ENCODE measurements around the gene KLHL5.

Gene KLHL5

DNA sequence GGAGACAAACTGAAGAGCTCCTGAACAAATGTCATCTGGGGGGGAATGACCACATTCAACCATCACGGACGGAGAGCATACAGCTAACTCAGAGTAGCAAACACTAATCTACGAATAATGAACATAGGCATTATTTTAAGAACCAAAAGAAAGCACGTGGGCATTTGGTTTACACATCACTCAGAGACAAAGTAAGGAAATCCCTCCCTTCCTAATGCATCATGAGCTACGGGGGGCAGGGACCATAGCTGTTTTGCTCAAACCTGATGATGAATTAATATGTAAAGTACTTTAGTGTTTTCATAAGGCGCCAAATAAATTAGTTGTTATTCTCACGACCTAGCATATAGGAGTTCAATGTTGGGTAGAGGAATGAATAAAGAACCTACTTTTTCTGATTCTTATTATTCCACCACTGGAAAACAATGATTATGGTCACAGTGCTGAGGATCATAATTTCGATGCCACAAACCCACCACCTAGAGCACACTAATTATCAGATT lies 18.1 kb upstream of the KLHL5 start:
- DNase-seq (ENCODE audit: low read depth, low spot score), result no peak

DNA sequence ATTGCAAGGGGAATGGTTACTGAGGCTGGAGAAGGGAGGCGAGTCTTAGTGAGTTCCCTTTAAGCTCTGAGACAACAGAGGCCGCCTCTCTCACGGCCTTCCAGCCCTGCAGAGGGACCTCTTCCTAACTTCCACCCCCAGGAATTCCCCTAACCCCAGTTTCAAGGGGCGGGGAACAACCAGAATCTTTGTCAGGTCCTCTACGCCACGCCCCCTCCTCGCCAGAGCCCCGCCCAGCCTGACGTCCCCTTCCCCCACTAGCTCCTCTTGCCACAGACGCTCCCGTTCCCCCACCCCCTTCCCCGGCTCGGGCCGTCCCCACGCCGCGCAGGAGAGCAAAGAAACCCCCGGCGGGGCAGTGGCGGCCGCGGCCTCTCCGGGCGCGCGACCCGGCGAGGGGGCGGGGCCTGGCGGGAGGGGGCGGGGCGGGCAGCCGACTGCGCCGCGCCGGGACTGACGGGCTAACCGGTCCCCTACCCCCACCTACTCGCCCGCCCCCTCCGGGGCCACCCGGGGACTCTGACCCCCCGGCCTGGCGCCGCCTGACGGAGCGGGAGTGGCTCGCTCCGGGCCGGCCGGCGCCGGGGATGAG lies 17.6 kb upstream of the KLHL5 start:
- DNase-seq (ENCODE audit: low read depth, low spot score), result peak; percentile 83

DNA sequence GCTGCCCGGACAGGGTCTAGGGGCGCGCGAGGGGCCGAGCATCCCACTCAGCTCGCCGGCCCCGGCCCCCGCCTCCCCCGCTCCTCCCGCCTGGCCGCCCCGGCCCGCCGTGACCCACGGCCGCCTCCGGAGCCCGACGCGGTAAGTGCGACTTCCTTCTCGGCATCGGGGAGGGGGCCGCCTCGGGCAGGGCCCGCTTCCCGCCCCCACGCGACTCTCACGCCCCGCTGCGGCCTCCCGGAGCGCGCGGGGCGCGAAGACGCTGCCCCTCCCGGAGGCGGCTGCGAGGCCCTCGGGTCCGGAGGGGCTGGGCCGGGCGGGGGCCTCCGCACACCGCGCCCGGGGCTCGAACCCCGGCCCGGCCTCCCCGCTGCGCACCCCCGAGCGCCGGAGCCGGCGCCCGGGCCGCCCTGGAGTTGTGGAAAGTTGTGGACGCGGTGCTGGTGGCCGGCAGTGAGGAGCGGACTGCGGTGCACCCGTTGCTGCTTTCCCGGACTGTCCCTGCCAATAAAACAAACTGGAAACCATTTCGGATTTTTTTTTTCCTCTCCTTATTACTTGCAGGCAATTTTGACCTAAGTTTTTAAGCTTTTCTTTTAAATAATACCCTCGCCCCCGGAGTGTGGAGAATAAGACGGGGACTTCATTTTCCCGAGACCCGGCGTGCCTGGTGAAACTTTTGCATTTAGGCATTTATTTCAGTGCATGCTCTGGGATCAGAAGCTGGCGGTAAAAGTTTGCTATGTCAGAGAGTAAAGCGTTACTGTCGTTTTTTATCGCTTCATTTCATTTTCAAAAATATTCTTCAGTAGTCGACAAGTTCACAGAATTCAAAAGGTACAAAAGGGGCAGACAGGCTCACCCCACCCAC lies 16.8 kb upstream of the KLHL5 start:
- no peak for DNase-seq (ENCODE audit: low read depth, low spot score)

DNA sequence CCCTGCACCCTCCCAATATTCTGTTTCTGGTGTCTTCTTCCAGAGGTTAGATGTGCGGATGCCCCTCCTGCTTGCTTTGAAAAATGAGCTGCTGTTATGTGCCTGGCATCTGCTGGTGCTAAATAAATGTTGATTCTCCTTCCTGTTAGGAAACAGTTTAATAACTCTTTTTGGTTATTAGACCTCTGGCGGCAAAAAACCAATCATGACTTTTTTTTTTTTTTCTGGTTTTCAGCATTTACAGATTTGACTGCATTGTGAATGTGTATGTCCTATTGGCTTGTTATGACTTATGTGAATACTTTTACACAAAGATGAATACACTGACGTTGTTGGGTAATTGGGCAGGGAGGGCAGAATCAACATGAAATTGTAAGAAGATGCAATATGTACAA lies 16.2 kb upstream of the KLHL5 start:
- DNase-seq (ENCODE audit: low read depth, low spot score), result no peak

DNA sequence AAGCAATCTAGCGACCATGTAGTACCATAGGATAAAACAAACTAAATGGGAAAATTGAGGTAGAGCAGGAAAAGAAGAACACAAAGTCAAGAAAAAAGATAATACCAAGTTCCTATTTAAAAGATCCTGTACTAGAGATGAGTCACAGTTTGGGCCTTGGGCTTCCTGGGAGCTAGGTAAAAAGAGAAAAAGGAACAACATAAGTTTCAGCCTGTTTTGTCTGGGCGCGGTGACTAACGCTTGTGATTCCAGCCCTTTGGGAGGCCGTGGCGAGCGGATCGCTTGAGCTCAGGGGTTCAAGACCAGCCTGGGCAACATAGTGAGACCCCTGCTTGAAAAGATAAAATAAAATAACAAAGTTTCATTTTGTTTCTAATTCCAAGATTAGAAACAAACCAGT lies 15.8 kb upstream of the KLHL5 start:
- no peak for DNase-seq (ENCODE audit: low read depth, low spot score)

DNA sequence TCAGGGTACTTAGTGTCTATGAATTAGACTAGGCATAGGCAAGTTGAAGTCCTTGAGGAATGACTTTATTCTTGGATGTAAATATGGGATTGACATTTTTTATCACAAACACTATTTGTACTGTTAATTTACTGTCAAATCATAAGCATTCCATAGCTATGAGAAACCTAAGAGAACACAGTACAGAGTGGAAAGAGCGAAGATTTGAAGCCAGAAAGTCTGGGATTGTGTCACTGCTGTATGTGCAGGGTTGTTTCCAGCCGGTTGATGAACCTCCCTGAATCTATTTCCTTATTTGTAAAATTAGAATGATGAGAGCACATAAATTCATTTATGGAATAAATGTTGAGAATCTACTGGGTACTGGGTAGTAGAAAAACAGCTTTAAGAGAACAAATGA lies 14.4 kb upstream of the KLHL5 start:
- no peak for DNase-seq (ENCODE audit: low read depth, low spot score)

DNA sequence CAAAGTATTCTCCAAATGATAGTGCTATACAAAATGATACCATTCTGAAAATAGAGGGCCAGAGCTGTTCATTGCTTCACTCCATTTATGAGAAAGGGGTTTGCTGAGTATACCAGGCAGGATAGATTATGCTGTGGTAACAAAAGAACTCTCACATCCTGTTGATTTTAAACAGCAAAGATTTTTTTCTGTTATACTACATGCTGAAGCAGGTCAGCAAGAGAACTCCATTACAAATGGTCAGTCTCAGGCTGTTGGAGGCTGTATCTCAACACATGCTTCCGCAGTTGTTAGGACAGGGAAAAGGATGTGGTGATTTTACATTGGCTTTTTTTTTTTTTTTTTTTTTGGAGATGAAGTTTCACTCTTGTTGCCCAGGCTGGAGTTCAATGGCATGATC lies 13.7 kb upstream of the KLHL5 start:
- DNase-seq (ENCODE audit: low read depth, low spot score), result no peak

DNA sequence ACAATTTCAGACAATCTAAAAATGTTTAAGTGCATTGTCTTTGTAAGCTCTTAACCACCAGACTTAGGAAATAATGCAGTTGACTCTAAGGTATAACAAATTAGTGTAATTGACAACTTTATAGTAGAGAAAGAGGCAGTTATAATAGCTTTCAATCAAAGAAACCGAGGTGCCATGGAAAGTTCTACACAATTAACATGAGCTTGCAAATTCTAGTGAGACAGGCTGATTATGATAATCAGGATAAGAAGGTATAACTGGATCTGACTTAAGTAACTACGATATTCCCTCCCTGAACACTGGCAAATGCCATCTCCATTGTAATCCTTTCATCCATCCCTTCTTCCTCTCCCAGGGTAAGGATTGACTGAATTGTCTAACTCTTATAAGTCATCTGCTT lies 11.4 kb upstream of the KLHL5 start:
- no peak for DNase-seq (ENCODE audit: low read depth, low spot score)

DNA sequence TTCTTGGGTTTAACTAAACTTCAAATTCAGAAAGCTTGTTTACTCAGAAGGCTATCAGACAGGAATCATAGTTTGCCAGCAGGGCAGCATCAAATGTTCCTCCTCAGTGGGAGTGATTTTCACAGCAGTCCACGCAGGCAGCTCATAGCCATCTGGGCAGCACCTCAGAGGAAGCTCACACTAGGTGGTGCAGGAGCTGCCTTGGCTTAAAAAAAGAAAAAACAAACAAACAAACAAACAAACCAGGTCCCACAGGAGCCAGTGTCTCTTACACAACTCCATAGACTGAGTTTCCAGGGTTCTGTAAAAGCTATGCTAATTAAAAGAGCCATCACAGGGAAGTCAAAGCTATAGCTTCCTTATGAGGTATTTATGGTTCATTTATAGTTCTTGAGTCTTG lies 10.5 kb upstream of the KLHL5 start:
- DNase-seq (ENCODE audit: low read depth, low spot score), result no peak

DNA sequence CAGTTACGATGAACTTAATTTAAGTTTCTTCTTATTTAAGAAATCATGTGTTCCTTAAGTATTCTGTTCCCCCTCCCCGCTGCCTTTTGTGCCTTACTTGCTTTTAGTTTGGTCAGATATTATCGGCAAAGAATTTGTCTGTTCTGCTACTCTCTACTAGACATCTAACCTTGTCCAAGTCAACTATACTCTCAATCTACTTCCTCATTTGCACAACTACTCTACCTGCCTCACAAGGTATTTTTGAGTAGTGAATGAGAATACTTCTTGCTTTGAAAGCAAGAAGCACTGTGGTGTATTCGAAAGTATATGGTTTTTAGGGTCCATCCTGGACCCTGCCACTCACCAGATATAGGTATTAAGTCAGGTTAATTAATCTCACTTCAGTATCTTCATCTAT lies 8.0 kb upstream of the KLHL5 start:
- DNase-seq (ENCODE audit: low read depth, low spot score), result no peak

DNA sequence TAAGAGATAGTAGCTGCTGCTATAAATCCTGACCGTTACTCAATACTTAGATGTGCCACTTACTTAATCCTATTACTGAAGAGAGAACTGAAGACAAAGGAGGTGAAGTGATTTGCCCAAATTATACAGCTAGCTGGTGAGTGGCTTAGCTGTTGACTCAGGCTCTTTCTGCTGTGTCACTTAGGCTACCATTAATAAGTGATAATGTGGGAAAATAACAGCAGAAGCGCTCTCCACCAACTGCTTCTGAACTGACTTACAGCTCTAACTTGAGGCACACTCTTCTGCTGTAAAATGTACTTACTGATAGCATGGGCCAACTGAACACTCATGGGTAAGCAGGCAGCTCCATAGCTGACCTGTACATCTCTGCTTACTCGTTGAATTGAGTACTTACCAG lies 7.5 kb upstream of the KLHL5 start:
- DNase-seq (ENCODE audit: low read depth, low spot score), result no peak

DNA sequence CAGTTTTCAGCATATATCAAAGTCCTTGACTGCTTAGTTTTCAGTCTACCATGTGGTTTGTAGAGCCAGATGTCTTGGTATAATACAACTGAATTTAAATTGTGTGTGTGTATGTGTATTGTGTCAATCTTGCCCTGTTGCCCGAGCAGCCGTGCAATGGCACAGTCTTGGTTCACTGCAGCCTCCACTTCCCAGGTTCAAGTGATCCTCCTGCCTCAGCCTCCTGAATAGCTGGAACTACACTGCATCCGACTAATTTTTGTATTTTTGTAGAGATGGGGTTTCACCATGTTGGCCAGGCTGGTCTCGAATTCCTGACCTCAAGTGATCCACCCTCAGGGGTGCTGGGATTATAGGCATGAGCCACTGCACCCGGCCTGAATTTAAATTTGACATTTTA lies 6.0 kb upstream of the KLHL5 start:
- DNase-seq (ENCODE audit: low read depth, low spot score), result no peak

DNA sequence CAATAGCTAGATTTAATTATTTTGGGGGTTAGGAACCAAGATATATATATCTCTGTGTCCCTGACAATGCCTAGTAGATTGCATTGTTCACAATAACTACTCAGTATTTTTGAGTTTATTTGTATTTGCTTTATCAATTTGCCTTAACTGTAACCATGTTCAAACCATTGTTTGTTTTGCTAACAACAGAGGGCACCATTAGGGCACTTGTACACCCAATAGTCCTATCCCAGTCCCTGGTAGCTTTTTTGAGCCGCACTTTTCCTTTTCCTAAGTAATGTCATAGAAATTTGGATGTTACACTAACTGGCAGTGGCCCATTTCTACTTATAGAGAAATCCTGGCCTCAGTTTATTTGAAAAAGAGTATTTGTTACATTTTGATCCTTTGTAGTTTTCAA lies 575 bp upstream of the KLHL5 start:
- no peak for DNase-seq (ENCODE audit: low read depth, low spot score)

DNA sequence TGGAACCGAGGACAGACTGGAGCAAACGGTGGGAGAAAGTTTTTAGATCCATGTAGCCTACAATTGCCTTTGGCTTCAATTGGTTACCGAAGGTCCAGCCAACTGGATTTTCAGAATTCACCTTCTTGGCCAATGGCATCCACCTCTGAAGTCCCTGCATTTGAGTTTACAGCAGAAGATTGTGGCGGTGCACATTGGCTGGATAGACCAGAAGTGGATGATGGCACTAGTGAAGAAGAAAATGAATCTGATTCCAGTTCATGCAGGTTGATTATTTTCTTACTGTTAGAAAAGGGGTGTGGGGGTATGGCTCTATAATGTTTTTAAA lies 702 bp downstream of the KLHL5 start:
- no peak for DNase-seq (ENCODE audit: low read depth, low spot score)

DNA sequence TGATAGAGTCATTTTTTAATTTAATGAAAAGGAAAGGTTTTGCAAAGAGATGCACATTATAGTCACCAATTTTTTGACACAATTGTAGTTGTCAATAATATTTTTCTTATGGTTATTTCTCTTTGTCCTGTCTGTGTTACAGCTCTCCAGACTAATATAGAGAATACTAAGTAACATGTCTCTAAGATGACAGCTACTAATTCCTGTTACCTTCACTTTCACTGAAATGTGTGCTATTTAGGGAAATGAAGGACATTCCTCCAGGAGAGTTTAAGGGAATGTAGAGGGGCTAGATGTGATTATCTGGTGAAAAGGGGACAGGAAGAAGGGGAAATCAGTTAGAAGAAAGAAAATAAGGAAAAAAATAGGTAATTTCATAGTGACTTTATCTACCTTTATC lies 1.4 kb downstream of the KLHL5 start:
- DNase-seq (ENCODE audit: low read depth, low spot score), result no peak

DNA sequence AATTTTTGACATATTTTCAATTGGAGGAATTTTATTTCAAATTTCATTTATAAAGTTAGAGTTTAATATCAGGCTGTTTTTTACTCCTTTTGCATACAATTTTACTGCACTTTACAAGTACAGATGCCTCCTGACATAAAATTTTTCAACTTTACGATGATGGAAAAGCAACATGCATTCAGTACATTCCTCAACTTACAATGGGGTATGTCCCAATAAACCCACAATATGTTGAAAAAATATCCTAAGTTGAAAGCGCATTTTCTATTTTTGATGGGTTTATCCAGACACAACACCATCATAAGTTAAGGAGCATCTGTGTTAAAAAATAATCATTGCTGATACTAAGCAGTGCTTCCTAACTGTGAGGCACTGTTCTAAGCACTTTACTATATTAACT lies 4.3 kb downstream of the KLHL5 start:
- no peak for DNase-seq (ENCODE audit: low read depth, low spot score)

DNA sequence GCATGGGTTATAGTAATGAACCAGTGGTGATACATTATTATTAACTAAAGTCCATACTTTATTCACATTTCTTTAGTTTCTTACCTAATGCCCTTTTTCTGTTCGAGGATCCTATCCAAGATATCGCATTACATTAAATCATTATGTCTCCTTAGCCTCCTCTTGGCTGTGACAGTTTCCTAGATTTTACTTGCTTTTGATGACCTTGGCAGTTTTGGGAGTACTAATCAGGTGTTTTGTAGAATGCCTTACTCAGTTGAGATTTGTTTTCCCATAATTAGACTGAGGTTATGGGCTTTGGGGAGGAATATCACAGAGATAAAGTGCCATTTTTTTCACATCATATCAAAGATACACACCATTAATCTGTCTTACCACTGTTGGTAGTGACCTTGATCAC lies 5.0 kb downstream of the KLHL5 start:
- no peak for DNase-seq (ENCODE audit: low read depth, low spot score)

DNA sequence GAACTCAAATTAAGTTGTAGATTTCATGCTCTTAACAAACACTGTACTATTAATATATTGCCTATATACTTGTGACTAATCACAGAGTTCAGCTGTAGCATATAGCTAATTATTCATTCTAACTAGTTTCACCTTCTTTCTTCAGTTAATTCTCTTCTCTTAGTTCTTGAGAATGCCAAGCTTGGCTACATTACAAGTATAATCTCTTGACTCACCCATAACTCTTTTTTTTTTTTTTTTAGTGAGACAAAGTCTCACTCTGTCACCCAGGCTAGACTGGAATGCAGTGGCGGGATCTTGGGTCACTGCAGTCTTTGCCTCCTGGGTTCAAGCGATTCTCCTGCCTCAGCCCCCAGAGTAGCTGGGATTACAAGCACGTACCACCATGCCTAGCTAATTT lies 5.4 kb downstream of the KLHL5 start:
- no peak for DNase-seq (ENCODE audit: low read depth, low spot score)

DNA sequence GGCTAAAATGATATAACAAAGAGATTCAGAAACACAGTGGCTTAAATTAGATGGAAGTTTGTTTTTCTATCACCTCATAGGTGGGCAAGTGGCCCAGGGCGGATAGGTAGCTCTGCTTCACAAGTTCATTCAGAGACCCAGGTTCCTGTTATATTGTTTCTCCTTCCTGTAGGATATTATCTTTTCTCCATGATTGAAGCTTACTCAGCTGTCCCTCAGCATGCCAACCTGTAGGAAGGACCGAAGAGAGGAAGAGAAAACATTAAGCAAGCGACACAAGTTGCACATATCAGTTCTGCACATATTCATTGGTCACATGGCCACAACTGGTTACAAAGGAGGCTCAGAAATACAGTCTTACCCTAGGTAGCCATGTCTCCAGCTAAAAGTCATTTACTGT lies 6.9 kb downstream of the KLHL5 start:
- DNase-seq (ENCODE audit: low read depth, low spot score), result no peak

DNA sequence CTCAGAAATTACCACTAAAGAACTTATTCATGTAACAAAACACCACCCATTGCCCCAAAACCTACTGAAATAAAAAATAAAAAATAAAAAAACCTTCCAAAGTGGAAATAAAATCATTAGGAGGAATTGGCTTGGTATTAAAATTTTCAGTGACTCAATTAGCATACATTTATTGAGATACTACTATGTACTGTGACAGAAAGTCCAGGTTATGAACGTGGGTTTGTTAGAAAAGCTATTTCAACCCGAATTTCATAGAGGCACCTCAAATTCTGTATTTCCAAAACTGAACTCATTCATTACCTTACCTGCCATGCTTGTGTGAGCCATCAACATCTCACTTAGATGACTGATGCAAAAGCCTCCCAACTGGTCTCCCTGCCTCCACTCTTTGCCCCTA lies 16.8 kb downstream of the KLHL5 start:
- DNase-seq (ENCODE audit: low read depth, low spot score), result no peak

DNA sequence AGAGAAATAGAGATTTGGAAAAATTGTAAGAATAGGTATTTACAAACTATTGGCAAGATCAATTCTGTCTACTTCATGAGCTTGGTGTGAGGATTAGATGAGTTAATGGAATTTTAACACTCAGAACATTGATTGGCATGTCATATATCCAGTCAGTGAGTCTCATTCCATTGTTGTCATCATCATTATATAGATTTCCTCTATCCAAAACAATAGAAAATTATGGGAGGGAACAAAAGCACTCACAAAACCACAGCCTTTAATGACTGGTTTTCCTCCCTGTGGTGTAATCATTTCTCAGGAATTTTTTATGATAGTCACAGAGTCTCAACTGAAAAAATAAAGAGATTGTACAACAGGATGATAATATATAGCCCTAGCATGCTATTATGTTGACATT lies 21.1 kb downstream of the KLHL5 start:
- DNase-seq (ENCODE audit: low read depth, low spot score), result no peak

DNA sequence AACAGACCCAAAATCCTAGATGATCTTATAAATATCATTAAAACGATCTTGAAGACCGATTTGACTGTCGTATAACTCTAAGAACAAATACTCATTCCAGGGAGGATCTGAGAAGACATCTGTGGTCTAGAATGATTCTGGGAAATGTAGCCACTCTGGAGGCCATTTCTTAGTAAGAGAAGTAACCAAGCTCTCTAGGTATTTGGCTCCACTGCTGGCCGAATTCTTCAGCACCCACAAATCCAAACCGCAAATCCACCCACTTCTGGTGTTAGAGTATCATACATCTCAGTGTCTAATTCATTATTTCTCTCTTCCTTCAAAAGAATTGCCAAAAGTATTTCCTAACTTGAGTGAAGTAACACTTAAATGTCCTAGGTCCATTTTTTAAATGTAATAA lies 23.9 kb downstream of the KLHL5 start:
- DNase-seq (ENCODE audit: low read depth, low spot score), result no peak

DNA sequence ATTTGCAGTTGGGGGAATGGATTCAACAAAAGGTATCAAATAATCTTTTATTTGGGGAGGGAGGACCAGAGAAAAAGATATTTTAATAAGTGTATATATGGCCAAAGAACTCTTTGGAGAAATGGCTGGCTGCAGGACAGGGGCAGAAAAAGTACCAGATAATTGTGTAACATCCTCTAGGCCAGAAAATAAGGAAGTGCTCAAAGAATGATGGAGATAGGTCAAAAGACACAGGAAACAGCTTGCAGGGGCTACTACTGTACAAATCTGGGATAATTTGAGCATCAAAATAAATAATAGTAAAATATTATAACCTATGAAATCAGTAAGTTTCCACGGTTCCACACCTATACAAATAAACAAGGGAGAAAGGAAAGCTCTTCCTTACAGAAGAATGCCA lies 34.8 kb downstream of the KLHL5 start:
- no peak for DNase-seq (ENCODE audit: low read depth, low spot score)

DNA sequence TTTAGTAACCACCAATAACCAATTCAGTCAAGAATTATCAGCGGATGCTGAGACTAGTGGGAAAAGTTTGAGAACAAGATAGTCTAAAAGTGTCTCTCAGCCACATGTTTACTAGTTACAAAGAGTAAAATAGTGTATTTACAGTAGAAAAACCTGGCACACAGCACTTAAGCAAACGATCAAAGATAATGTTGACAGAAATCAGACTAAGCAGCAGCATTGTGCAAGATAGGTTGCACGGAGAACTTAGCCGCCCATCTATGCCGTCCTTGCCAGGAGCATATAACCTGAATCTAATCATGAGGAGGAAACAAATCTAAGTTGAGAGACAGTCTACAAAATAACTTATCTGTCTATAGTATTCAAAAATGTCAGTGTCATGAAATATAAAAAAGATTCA lies 35.3 kb downstream of the KLHL5 start:
- DNase-seq (ENCODE audit: low read depth, low spot score), result no peak

Data from activated CD4-positive, CD25-positive, alpha-beta regulatory T cell treated with anti-CD3 and anti-CD28 coated beads, Interleukin-2, amount 50 U/mL, for 16 hours (primary cell).